Measurements from ENCODE around the gene LOC128125822.
"Not testable (repeated sequence)": the region's sequence is repeated elsewhere in the genome, so short reads cannot be mapped to it uniquely, and the experiment has no call there.

Gene LOC128125822

GRCh38 chr6:63572044-63572746, at the start of gene LOC128125822, which contains the start of gene PTP4A1:
LOC128125822 (plus strand) TSS chr6:63572480.
PTP4A1 (plus strand) TSS chr6:63572480; CDS start chr6:63576881, 4,401 bp downstream.
- DNase-seq (ENCODE audit: low read depth) = peak; percentile 98

DNA sequence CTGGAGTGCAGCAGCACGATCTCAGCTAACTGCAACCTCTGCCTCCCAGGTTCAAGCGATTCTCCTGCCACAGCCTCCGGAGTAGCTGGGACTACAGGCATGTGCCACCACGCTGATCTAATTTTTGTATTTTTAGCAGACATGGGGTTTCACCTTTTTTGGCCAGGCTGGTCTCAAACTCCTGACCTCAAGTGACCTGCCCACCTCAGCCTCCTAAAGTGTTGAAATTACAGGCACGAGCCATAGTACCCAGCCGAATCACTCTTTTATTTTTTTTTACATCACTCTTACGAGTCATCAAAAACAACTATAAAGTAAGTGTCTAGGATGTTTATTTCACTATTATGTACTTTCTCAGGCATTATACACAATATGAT, 49.4 kb upstream of the LOC128125822 start:
- not testable (repeated sequence) for DNase-seq (ENCODE audit: low read depth)

- DNase-seq (ENCODE audit: low read depth) = no peak
These were observed 48.6 kb upstream of the LOC128125822 start for GRCh38 chr6:63523630-63524029.

DNA sequence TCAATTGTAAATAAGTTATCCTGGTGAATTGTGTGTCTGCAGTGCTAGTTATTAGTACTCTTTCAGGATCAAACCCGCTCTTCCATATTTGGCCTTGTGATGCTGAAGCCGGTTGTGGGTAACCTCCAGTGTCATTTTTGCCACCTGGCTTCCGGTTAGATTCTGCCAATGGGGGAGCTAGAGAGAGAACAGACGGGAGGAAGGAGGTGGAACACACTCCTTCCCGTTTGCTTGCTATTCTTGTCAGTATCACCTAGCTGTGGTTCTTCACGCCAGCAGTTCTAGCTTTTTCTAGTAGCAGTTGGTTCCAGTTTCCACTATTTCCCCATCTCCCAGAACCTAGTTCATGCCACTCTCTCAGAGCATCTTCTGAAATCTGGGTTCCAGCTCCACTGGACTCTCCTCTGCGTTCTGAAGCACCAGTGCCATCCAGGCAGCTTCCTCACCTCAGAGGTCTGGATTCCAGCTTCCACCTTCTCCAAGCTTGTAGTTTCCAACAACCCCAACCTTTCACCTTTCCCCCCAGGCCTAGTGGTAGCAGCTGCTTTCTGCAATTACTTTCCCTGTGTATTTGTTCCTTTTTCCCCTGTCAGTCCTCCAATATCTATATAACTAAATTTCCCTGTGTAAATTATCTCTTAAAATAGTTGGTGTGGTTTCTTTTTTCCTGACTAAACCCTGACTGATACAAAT, 46.9 kb upstream of the LOC128125822 start:
- DNase-seq (ENCODE audit: low read depth) = no peak

DNA sequence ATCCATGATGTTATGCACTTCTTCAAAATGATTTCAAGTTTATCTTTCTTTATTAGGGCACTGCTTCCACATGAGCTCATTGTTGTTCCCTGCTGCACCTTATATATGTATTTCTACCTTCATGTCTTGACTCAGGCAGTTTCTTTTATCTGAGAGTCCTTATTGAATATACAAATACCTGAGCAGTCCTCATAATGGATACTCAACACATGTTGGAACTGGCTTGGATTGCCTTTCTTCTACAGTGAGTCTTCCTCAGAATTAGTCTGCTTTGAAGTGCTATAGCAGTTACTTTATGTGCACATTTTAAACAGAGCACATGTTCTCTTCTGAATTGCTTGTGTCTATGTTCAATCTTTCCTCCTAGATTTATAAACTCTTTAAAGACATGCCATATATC, 45.3 kb upstream of the LOC128125822 start:
- no peak for DNase-seq (ENCODE audit: low read depth)

GRCh38 chr6:63527658-63528514, 44.4 kb upstream of the LOC128125822 start:
- peak; percentile 99 for DNase-seq (ENCODE audit: low read depth)

GRCh38 chr6:63529498-63529897, 42.8 kb upstream of the LOC128125822 start:
- DNase-seq (ENCODE audit: low read depth) = peak; percentile 27

- no peak for DNase-seq (ENCODE audit: low read depth)
These were observed 42.1 kb upstream of the LOC128125822 start for GRCh38 chr6:63530182-63530581.

DNA sequence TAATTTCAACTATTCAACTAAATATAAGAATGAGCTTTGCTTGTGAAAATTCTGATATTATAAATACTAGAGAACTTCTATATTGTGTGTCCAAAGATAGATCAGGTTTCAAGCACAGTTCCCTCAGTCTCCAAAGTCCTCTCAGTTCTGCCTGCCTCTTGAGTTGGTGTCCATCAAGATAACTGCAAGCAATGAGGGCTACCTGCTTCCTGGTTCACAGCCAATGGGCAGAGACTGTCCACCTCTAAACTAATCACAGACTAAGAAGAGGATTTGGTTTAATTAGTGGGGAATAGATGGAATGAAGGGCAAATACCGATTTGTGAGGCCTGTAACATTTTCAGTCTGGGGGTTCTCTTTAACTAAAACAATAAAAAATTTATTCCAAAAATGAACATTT, 41.3 kb upstream of the LOC128125822 start:
- no peak for DNase-seq (ENCODE audit: low read depth)

DNA sequence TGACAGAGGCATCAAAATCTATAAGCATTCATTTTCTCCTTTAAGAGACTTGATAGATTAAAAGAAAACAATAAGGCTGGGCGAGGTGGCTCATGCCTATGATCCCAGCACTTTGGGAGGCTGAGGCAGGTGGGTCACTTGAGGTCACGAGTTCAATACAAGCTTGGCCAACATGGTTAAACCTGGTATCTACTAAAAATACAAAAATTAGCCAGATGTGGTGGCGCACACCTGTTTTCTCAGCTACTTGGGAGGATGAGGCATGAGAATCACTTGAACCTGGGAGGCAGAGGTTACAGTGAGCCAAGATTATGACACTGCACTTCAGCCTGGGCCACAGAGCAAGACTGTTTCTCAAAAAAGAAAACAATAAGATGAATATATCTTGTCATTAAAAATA, 39.3 kb upstream of the LOC128125822 start:
- DNase-seq (ENCODE audit: low read depth) = no peak

DNA sequence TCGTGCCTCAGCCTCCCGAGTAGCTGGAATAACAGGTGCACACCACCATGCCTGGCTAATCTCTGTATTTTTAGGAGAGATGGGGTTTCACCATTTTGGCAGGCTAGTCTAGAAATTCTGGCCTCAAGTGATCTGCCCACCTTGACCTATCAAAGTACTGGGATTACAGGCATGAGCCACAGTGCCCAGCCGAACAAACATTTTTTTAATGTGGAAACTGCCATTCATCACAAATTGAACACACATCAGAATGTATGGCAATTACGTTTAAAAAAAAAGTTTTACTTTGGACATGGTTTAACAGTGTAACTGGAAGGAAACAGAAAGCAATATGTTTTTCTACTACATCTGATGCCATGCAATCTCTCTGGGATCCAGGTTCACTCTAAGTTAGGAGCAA, 38.3 kb upstream of the LOC128125822 start:
- no peak for DNase-seq (ENCODE audit: low read depth)

GRCh38 chr6:63537201-63537958, 34.9 kb upstream of the LOC128125822 start:
- no peak for DNase-seq (ENCODE audit: low read depth)

GRCh38 chr6:63537959-63538300, 34.4 kb upstream of the LOC128125822 start:
- no peak for DNase-seq (ENCODE audit: low read depth)

- DNase-seq (ENCODE audit: low read depth) = no peak
These were observed 33.7 kb upstream of the LOC128125822 start for GRCh38 chr6:63538550-63538949.

- DNase-seq (ENCODE audit: low read depth) = no peak
These were observed 29.3 kb upstream of the LOC128125822 start for GRCh38 chr6:63543001-63543400.

- peak; percentile 53 for DNase-seq (ENCODE audit: low read depth)
These were observed 28.3 kb upstream of the LOC128125822 start for GRCh38 chr6:63543982-63544381.

GRCh38 chr6:63546236-63546635, 26.0 kb upstream of the LOC128125822 start:
- DNase-seq (ENCODE audit: low read depth) = no peak

DNA sequence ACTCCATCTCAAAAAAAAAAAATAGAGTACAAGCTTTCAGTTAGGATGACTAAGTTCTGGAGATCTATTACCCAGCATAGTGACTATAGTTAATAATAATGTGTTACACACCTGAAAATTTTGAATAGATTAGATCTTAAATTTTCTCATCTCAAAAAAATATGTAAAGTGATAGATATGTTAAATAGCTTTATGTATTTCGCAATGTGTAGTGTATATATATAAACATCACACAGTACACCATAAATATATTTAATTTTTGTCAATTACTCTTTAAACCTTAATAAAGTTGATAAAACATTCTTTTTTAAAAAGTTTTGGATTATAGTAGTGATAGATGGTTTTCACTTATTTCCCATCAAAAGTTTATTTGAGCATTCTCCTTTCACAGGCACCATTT, 25.6 kb upstream of the LOC128125822 start:
- no peak for DNase-seq (ENCODE audit: low read depth)

DNA sequence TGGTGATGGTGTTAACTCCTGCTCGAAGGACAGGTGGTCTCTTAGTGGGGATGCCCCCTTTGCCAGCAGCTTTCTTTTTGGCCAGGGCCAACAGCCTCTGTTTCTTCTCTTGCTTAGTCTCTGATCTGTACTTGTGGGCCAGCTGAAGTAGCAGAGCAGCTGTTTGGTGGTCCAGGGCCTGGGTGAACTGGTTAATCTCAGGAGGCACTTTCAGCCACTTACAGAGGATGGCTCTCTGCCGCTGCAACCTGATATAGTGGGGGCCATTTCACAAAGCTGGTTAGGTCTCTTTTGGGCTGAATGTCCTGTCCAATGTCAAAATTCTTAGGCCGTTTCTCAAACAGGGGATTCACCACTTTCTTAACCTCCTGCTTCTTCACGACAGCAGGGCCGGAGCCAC, 23.2 kb upstream of the LOC128125822 start:
- DNase-seq (ENCODE audit: low read depth) = no peak

DNA sequence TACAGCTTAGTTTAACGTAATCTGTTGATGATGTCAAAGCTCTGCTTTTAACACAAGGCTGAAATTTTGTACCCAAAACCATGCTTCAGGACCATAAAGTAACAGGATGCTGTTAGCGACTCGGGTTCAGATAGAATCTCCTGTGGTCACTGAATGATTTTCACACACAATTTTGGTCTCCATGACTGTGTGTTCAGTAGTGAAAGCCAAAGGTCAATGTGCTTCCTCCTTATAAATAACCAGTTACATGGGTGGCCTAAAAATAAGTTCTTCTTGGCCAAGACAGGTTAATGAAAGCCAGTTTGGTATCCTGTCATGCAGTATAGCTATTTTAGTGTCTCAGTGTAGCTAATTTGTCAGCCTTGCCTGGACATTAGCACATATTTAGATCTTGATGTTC, 19.1 kb upstream of the LOC128125822 start:
- DNase-seq (ENCODE audit: low read depth) = no peak

DNA sequence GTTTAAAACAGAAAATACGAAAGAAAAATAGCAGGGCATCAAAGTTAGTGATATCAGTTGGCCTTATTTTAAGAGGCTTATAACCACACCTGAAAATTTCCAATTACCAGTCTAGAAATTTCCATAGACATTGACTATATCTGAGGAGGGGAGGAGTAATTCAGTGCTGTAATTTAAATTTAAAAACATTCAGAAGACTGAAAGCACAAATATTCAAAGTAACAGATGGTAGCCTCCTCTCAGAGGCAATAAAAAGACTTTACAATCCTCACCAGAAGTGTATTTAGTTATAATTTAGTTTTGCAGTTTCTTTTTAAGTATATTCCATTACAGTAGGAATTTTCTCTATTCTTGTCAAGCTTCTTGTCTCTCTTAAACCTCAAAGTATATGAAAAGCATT, 18.4 kb upstream of the LOC128125822 start:
- DNase-seq (ENCODE audit: low read depth) = no peak

DNA sequence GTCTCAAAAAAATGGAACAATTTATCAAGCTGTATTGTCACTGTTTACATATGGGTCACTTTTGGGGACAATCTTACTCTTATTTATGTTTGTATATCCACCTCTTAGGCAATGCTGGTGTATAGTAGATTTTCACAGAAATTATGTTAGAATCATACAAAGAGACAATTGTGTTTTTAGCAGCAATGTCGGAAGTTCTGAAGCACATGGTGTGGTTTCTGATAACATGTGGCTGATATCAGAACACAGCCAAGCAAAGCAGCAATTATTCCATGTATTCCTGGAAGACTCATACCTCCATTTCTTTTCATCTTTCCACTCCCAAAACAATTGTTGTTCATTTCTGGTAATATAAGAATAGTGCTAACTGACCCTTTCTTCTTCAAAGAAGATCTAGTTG, 17.5 kb upstream of the LOC128125822 start:
- no peak for DNase-seq (ENCODE audit: low read depth)

All from iris pigment epithelial cell (primary cell).